DND-41 (cell line): ENCODE data around the gene NUAK1.
"Not testable (repeated sequence)": the region's sequence is repeated elsewhere in the genome, so short reads cannot be mapped to it uniquely, and the experiment has no call there.

Source experiments
- ATAC-seq: fragments of 200-7000 bp; cut with Tn5 transposase; 3 replicates; pipeline ENCODE4 v1.9.1; 2021; ENCODE audit warnings: low read depth; ENCODE audit not compliant: insufficient read depth
- DNase-seq: peaks from one replicate; pipeline ENCODE4 v3.0.0-alpha.2; 2020
- H2AFZ ChIP-seq: 2 replicates; pipeline ENCODE4 v1.6.0; 2012; ENCODE audit warnings: low read depth, low read length
- H3K27ac ChIP-seq: 2 replicates; pipeline ENCODE4 v1.5.1; 2012; ENCODE audit warnings: low read length, inconsistent platforms
- H3K27me3 ChIP-seq: fragments of 200-600 bp; sonication (generic); 2 replicates; pipeline ENCODE4 v1.6.0; 2012; ENCODE audit warnings: low read length, mild to moderate bottlenecking, inconsistent platforms; ENCODE audit not compliant: insufficient read depth, poor library complexity
- H3K36me3 ChIP-seq: 2 replicates; pipeline ENCODE4 v1.5.1; 2012; ENCODE audit warnings: low read length, inconsistent platforms; ENCODE audit not compliant: insufficient read depth
- H3K4me1 ChIP-seq: 2 replicates; pipeline ENCODE4 v1.5.1; 2012; ENCODE audit warnings: mild to moderate bottlenecking, low read length; ENCODE audit not compliant: insufficient read depth
- H3K4me2 ChIP-seq: 2 replicates; pipeline ENCODE4 v1.6.0; 2012; ENCODE audit warnings: mild to moderate bottlenecking, moderate library complexity, low read length, inconsistent platforms; ENCODE audit not compliant: insufficient read depth
- H3K4me3 ChIP-seq, 2 experiments: fragments of 200-600 bp in 1 of 2; shearing (Covaris generic) in 1 of 2; 2 replicates each; pipeline ENCODE4 v1.5.1; 2012 to 2016; ENCODE audit warnings: inconsistent platforms in 2 of 2, low read length in 2 of 2, mild to moderate bottlenecking in 2 of 2, low read depth in 1 of 2, moderate library complexity in 1 of 2
- H3K79me2 ChIP-seq: 2 replicates; pipeline ENCODE4 v1.6.0; 2012; ENCODE audit warnings: low read length, inconsistent platforms; ENCODE audit not compliant: insufficient read depth
- H3K9ac ChIP-seq: 2 replicates; pipeline ENCODE4 v1.6.0; 2012; ENCODE audit warnings: low read depth, mild to moderate bottlenecking, inconsistent platforms, low read length, moderate library complexity
- H3K9me3 ChIP-seq: 2 replicates; pipeline ENCODE4 v1.5.1; 2012; ENCODE audit warnings: low read length, moderate library complexity, mild to moderate bottlenecking, inconsistent platforms; ENCODE audit not compliant: insufficient read depth, severe bottlenecking
- H4K20me1 ChIP-seq: 2 replicates; pipeline ENCODE4 v1.6.0; 2012; ENCODE audit warnings: low read length; ENCODE audit not compliant: insufficient read depth
- CTCF ChIP-seq: IDR thresholded peaks from 2 replicates; pipeline ENCODE4 v1.5.1; 2012; ENCODE audit warnings: borderline replicate concordance, low read length, moderate library complexity, mild to moderate bottlenecking; ENCODE audit not compliant: poor library complexity, severe bottlenecking; ENCODE audit errors: extremely low read depth
- EZH2 ChIP-seq: IDR thresholded peaks from 3 replicates; pipeline ENCODE4 v1.6.1; 2012; ENCODE audit warnings: borderline replicate concordance, low read depth, mild to moderate bottlenecking, moderate library complexity, low read length, inconsistent platforms; ENCODE audit not compliant: severe bottlenecking

The NUAK1 gene

GRCh38 chr12:106142591-106143261 lies 4.0 kb upstream of the NUAK1 start:
- Histone ChIP-seq H3K27ac (no peak overlapping the region), H3K27me3 (peaks cover 11% of the 10 kb centered on the region), H3K4me2 (no peak overlapping the region), H3K4me1 (no peaks in the 10 kb centered on the region), H4K20me1 (no peaks in the 10 kb centered on the region), H3K9ac (no peak overlapping the region), H2AFZ (no peak overlapping the region), H3K36me3 (no peaks in the 10 kb centered on the region), H3K79me2 (no peaks in the 10 kb centered on the region), H3K4me3 (no peak overlapping the region), H3K9me3 (no peaks in the 10 kb centered on the region)
- no peak for ATAC-seq
- TF ChIP-seq EZH2 (no peak), CTCF (no peak)
- no peak for DNase-seq

GRCh38 chr12:106141920-106142319 lies 3.2 kb upstream of the NUAK1 start:
- not testable (repeated sequence) for H3K9me3 ChIP-seq, H3K79me2 ChIP-seq, DNase-seq, H3K4me3 ChIP-seq, H3K36me3 ChIP-seq, H4K20me1 ChIP-seq, H3K27ac ChIP-seq, H3K4me2 ChIP-seq, H3K9ac ChIP-seq, ATAC-seq, H2AFZ ChIP-seq, H3K4me1 ChIP-seq
- peaks cover 11% of the 10 kb centered on the region for H3K27me3 ChIP-seq

- no peaks in the 10 kb centered on the region for H3K4me1 ChIP-seq
- no peak overlapping the region for H3K4me3 ChIP-seq
- H2AFZ ChIP-seq = no peak overlapping the region
- H3K9ac ChIP-seq = no peak overlapping the region
- H3K27me3 ChIP-seq = peaks cover 13% of the 10 kb centered on the region
- no peak for DNase-seq
- no peaks in the 10 kb centered on the region for H3K9me3 ChIP-seq
- H3K36me3 ChIP-seq = no peaks in the 10 kb centered on the region
- no peak overlapping the region for H3K4me2 ChIP-seq
- TF ChIP-seq EZH2 = no peak
- TF ChIP-seq CTCF = no peak
- no peaks in the 10 kb centered on the region for H3K79me2 ChIP-seq
- no peaks in the 10 kb centered on the region for H4K20me1 ChIP-seq
- H3K27ac ChIP-seq = no peak overlapping the region
- no peak for ATAC-seq
Observed at GRCh38 chr12:106141452-106141851, 2.7 kb upstream of the NUAK1 start.

- Histone ChIP-seq H3K4me3 (no peak overlapping the region), H3K9me3 (no peaks in the 10 kb centered on the region), H3K27me3 (peaks cover 15% of the 10 kb centered on the region), H3K9ac (no peak overlapping the region), H3K79me2 (no peaks in the 10 kb centered on the region), H3K36me3 (no peaks in the 10 kb centered on the region), H3K4me1 (no peaks in the 10 kb centered on the region), H3K27ac (no peak overlapping the region), H2AFZ (no peak overlapping the region), H4K20me1 (no peaks in the 10 kb centered on the region), H3K4me2 (no peak overlapping the region)
- DNase-seq = no peak
- ATAC-seq = no peak
- TF ChIP-seq CTCF = no peak
- no peak for TF ChIP-seq EZH2
Observed at GRCh38 chr12:106141003-106141402, 2.2 kb upstream of the NUAK1 start.
